ENCODE data around the gene ELFN2.

GRCh38 chr22:37417264-37417663, 10.0 kb downstream of the ELFN2 start:
- TF ChIP-seq SUZ12 (IDR thresholded peaks at IDR 0.05) (no peak), ELF4 (IDR thresholded peaks at IDR 0.05) (no peak), SP1 (IDR thresholded peaks at IDR 0.05) (no peak)
